Left colon (tissue), 2 donors: ENCODE results near the gene ASB16. TPM values are rescaled to one million over a fixed set of nuclear protein-coding genes. Genes with fewer than 3 reads are reported as not detected.
A peak's percentile ranks its signal among the peaks of the same experiment; 100 is the strongest.

Experiments
- ATAC-seq: fragments of 200-7000 bp; cut with Tn5 transposase; one replicate; pipeline ENCODE4 v1.9.1; 2020; ENCODE audit warnings: mild to moderate bottlenecking, moderate library complexity
- DNase-seq, 2 donors: peaks; one replicate each; pipeline ENCODE4 v3.0.0-alpha.2; 2020
- intact Hi-C, 2 donors: fragments of 100-400 bp; cut with DNase I in 1 of 2; cut with micrococcal nuclease in 1 of 2; formaldehyde crosslinking; loops; one replicate each; pipeline versions ENCODE4 v1.11.2 to v1.14.0; 2022; cut with DNase I, micrococcal nuclease
- microRNA-seq, 2 donors: library from miRNA; unstranded; fragments of <30 nt; microRNA quantifications; one replicate each; pipeline versions ENCODE4 v1.1.0 to v1.2.0, GENCODE V29; 2020
- total RNA-seq, 2 donors: library from RNA; stranded (reverse); fragmentation: NEBNext Ultra II Directional; extraction: Animal tissue kit (Norgen Biotek cat#: 25700); gene quantifications; one replicate each; pipeline ENCODE4 v1.2.1, GENCODE V29; 2021
- donor health status: DM: no; HTN: no; CAD: no.
- donor health status: DM: yes; HTN: yes; CAD: no.

The ASB16 gene
- total RNA-seq, 2 donors from 2014 or later = 0.56 TPM; not detected in 1

DNA sequence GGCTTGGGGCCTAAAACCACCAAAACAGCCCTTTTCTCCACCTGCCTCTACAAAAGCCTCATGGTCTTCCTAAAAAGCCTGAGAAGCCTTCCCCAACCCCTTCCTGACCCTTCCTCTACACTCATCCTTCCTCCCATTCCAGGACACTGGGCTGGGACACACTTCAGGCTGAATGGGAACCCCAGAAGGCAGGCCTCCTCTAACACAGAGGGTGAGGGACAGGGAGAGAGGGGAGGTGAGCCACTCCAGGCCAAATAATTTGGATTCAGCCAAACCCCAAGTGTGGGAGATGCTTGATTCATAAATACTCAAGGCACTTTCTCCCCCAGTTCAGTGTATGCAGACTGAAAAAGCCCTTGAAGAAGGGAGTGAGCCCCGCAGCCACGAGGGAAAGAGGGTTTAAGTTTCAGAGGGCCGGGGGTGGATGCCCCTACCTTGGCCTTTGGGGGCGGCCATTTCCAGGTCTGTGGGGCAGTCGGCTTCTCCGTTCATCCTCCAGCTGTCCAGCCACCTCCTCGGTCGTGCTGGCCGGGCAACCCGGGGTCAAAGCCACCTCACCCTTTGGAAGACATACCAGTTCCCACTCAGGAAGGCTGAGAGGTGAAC lies 47.3 kb downstream of the ASB16 start:
- intact Hi-C loops = no loop called here
- DNase-seq = no peak
- ATAC-seq = no peak

DNA sequence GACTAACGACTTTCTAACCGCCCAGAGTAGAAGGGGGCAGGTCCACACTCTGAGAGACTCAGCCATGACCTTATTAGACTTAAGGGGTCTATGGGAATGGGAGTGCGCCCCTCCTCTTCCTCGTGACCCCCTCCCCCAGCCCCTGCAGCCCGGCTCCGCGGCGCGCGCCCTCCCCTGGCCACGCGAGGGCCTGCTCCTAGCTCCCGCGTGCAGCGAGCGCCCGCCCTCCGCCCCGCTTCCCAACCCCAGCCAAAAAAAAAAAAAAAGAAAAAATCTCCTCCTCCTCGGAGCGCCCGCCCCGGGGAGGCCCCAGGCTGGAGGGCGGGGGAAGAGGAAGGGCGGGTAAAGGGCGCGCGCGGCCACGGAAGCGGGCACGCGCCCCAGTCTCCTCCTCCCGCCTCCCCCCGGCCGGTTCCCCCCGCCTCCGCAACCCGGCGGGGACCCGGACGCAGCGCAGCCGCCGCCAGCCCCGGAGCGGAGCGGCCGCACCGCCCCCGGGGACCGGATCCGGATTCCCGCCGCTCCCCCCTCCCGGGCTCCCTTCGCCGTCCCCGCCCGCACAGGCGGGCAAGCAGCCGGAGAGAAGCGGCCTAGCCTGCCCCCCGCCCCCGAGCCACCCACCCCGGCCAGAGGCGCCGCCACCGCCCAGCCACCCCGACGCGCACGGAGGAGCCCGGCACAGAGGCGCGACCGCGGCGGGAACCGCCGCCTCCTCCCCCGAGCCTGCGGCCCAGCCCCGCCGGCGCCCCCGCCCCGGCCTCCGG lies 48.0 kb downstream of the ASB16 start:
- ATAC-seq (peak; percentile 66), DNase-seq (peak; percentile 89)
- intact Hi-C loops = no loop called here

DNA sequence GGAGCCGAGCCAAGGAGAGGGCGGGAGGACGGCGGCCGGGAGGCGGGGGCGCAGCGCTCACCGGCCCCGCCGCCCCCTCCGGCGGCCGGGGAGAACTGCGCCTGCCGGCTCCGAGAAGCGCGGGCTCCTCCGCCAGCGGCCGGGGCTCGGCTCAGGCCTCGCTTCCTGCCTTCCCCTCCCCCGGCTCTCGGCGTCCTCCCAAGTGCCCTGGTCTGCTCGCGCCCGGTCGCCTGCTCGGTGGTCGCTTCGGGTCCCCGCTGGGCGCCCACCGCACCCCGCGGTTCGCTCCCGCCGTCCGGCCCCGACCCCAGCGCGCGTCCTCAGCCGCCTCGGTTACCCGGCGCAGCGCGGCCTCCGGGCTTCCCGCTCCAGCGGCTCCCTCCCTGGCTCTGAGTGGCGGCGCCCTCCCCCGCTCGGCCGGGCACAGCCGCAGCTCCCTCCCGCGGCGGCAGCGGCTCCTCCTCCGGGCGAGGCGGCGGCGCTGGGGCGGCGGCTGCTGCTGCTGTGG lies 48.7 kb downstream of the ASB16 start:
- ATAC-seq = peak; percentile 34
- intact Hi-C loops = no loop called here

DNA sequence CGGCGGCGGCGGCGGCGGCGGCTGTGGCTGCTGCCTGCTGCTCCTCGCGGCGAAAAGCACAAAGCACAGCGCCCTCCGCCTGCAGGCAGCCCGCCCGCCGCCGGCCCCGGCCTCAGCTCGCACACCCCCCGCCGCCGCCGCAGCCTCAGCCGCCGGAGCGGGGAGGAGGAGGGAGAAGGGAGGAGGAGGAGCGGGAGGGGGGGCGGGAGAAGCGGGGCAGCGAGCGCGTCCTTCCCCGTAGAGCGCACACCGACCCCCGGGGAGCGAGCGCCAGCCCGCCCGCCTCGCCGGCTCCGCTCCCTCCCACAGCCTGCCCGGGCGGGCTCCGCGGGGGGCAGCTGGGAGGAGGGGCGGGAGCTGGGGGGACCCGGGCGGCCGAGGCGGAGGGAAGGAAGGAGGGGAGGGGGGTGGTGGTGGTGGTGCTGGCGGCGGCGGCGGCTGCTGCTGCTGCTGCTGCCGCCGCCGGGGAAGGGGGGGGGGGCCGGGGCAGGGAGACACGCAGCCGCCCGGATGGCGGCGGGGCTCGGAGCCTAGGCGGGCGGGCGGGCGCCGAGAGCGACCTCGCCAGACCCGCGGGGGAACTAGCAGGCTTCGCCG lies 49.2 kb downstream of the ASB16 start, which contains the start of gene UBTF:
Gene UBTF, minus strand, starts transcription at position 60 of the 597 bp plus-strand sequence. CDS start 1,446 bp downstream, outside the sequence.
- DNase-seq = peak; percentile 65 to 70
- intact Hi-C loops = loop anchor here in 1 of 2 donors (5.0 kb wide), 1 partner anchor 108 kb away; no protein-coding TSS in a partner anchor
- peak; percentile 4 for ATAC-seq

More for the DNA sequence above, 48.7 kb downstream of the ASB16 start:
- peak; percentile 56 to 76 for DNase-seq

DNA sequence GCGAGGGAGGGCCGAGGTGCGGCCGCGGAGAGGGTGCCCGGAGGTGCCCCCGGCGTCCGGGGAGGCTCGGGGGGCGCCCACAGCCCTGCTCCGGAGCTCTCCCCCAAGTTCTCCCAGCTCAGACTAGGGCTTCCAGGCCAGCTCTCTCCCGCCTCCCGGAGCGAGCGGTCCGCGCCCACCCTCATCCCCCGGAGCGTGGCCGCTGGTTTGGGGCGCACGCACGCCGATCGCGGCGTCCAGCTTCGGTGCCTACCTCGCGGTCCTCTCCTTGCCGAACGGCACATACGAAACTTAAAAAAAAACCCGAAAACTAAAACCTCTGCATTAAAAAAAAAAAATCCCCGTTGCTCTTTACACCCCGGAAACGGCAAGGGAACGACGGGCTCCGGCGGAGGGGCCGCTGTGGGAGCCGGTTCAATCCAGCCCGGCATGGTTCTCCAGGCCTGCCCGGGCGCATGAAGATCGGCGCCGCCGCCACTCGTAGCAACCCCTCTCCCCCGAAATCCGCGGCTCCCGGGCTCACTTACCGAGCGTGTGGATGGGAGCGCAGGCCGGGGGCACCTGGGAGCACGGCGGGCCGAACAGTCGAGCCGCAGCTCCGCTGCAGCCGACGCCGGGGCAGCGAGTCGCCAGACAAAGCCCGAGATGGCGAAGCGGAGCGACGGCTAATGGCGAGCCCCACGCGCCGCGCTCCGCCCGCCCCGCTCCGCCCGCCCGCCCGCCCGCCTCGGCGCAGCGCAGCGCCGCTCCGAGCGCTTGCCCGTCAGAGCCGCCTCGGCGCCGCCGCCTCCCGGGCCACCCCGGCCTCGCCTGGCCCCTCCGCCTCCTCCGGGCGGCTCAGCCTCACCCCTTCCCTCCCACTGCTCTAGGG lies 49.9 kb downstream of the ASB16 start:
- DNase-seq (peak in 1 of 2 donors; percentile 63), ATAC-seq (peak; percentile 26)
- intact Hi-C loops = loop anchor here in 1 of 2 donors (5.0 kb wide), 1 partner anchor 107 kb away; no protein-coding TSS in a partner anchor

DNA sequence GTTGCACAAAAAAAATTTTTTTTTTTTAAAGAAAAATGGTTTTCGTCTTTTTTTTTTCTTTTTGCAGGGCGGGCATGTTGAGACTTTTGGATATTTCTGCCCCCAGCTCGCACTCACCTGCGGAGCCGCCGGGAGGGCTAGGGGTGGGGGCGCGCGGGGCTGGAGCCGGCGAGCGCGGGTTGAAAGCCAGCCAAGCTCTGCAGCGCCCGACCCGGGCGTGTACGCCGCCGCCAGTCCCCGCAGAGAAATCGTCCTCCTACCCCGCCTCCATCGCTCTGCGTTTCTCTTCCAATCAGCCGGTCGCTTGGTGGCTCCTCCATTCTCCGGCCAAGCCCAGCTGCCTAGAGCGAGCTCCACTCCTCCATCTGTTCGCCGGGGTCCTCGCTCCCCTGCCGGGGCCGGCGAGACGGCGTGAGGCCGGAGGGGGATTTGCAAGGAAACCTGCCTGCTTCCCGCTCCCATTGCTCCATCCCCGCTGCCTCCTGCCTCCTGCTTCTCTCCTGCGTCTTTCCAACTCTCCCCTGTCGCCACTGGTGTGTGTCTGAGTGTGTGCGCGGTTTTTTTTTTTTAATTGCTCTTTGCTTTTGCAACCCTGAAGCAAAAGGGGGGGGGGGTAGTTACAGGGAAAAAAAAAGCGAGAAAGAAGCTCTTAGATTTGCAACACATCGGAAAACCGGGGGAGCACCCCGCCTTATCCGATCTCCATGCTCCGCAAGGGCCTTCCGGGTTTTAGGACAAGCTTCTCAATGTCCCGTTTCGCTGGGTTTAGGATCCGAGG lies 50.8 kb downstream of the ASB16 start:
- DNase-seq (peak; percentile 81 to 84), ATAC-seq (peak; percentile 51)
- intact Hi-C loops = loop anchor here in 1 of 2 donors (5.0 kb wide), 1 partner anchor 106 kb away; no protein-coding TSS in a partner anchor

DNA sequence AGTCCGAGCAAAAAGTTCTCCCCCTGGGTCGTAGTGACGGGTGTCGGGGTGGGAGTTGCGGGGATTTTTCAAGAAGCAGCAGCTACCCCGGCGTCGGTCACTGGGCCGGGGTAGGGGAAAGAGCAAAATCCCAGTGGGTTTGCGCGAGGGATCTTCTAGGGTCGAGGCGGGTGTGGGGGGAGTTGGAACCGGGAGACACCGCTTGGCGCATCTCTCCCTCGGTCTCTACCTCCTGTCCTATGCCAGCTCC lies 51.3 kb downstream of the ASB16 start:
- no peak for ATAC-seq
- intact Hi-C loops = loop anchor here in 1 of 2 donors (5.0 kb wide), 1 partner anchor 106 kb away; no protein-coding TSS in a partner anchor
- peak in 1 of 2 donors; percentile 55 for DNase-seq

DNA sequence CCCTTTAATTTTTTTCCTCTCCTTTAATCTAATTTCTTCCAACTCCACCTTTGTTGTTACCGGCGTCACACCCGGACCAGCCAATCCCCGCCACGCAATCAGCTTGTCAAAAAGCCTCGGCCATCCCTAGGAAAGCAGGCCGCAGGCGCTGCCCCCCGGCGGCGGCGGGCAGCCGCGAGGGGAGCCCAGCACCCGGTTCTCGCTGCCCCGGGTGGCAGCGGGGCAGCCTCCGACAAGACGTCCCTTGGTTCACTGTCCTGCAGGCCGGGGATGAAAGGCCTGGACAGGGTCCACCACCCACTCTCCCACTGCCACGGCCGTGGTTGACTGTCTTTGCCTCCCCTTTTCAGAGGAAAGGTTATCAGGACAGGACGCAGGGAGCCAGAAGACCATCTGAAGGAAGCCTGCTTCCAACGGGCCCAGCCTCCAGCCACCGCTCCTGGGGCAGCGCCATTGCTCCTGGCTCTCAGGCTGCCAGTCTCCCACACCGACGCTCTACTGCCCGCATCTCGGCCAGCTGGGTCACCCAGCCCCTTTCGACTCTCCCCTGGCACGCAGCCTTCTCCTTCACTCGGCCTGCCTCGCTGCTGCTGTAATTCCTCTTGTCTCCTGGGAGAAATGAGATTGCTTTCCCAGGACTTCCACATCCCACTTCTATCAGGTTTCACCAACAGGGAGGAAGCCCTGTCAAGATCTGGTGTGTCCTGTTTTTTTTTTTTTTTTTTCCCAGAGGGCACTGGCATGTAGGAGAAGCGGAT lies 51.8 kb downstream of the ASB16 start:
- peak; percentile 82 to 88 for DNase-seq
- intact Hi-C loops = loop anchor here in 1 of 2 donors (5.0 kb wide), 1 partner anchor 105 kb away; no protein-coding TSS in a partner anchor
- peak; percentile 23 for ATAC-seq

DNA sequence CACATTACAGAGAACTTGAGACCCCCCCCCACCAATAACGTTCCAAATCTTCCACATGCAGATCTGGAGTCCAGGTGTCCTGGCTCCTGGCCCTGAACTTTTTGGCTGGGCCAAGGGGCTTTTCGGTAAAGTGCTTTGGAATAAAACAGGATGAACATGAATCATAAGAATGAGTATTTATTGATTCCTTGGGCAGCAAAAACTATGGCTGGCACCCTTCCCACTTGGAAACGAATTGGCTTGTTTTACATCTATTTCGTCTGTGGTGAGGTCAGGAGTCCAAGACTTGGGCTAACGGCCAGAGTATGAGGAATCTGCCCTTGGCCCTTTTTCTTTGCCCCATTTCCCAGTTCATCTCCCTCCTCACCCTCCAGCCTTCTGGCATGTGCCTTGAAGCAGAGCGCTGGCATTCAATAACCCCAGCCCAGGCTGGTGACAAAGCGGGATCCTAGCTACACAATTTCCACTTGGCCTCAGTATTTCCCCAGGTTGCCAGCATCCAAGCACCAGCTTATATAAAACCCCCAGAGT lies 53.1 kb downstream of the ASB16 start:
- DNase-seq = peak; percentile 53 to 61
- ATAC-seq = no peak
- intact Hi-C loops = loop anchor here in 1 of 2 donors (5.0 kb wide), 1 partner anchor 104 kb away; no protein-coding TSS in a partner anchor

Small RNA genes lying within 50 kb of the gene (microRNA-seq; reads per million reads assigned to microRNA genes)
- 0 reads per million in 2 donors for gene MIR6782

Other genes with a start within 250 kb of the ASB16 start
- gene PPY, start 228.2 kb upstream of the ASB16 start, total RNA-seq = 1 to 10 TPM in 1 of 2 donors, not detected in 1; 2.0 TPM
- gene PYY, start 216.8 kb upstream of the ASB16 start, total RNA-seq = 10 to 100 TPM; 61.2 to 79.7 TPM
- gene NAGS, start 166.1 kb upstream of the ASB16 start, total RNA-seq = 10 to 100 TPM in 1 of 2 donors, 1 to 10 TPM in 1; 9.2 to 13.8 TPM
- 10 to 100 TPM; 25.9 to 30.4 TPM for gene TMEM101, start 155.7 kb upstream of the ASB16 start, total RNA-seq
- 10 to 100 TPM; 43.4 to 59.7 TPM for gene LSM12, start 104.0 kb upstream of the ASB16 start, total RNA-seq
- 10 to 100 TPM; 31.2 to 38.2 TPM for gene G6PC3, start 100.0 kb upstream of the ASB16 start, total RNA-seq
- 10 to 100 TPM; 13.8 to 42.8 TPM for gene HDAC5, start 47.1 kb upstream of the ASB16 start, total RNA-seq
- 1 to 10 TPM in 1 of 2 donors, under 1 TPM in 1; 0.78 to 3.6 TPM for gene HROB, start 28.8 kb upstream of the ASB16 start, total RNA-seq
- gene TMUB2, start 16.3 kb downstream of the ASB16 start, total RNA-seq = 10 to 100 TPM; 44.8 to 51.8 TPM
- 10 to 100 TPM; 80.0 to 82.3 TPM for gene ATXN7L3, start 29.2 kb downstream of the ASB16 start, total RNA-seq
- gene UBTF, start 49.0 kb downstream of the ASB16 start, total RNA-seq = 10 to 100 TPM; 61.1 to 69.6 TPM
- not detected for gene SLC4A1, start 97.4 kb downstream of the ASB16 start, total RNA-seq
- 1 to 10 TPM in 1 of 2 donors, under 1 TPM in 1; 0.46 to 1.5 TPM for gene RUNDC3A, start 137.9 kb downstream of the ASB16 start, total RNA-seq
- gene SLC25A39, start 154.1 kb downstream of the ASB16 start, total RNA-seq = 100 to 1,000 TPM; 137 to 148 TPM
- 100 to 1,000 TPM; 439 to 572 TPM for gene GRN, start 174.6 kb downstream of the ASB16 start, total RNA-seq
- gene FAM171A2, start 193.1 kb downstream of the ASB16 start, total RNA-seq = under 1 TPM; 0.24 to 0.67 TPM
- under 1 TPM; 0.37 to 0.39 TPM for gene ITGA2B, start 218.9 kb downstream of the ASB16 start, total RNA-seq